ENCODE results near the gene ZNF217.
"Not testable (repeated sequence)": the region's sequence is repeated elsewhere in the genome, so short reads cannot be mapped to it uniquely, and the experiment has no call there.

ZNF217 gene

GRCh38 chr20:53592454-53592991 is 1.1 kb downstream of the ZNF217 start:
- H3K9ac ChIP-seq (ENCODE audit: low read length) = peak overlapping the region; percentile 90
- H3K4me1 ChIP-seq (ENCODE audit: control insufficient read depth, insufficient read depth, low read length); H3K27me3 ChIP-seq (ENCODE audit: control insufficient read depth, insufficient read depth, low read length); H3K9me3 ChIP-seq (ENCODE audit: control insufficient read depth, low read length); H3K36me3 ChIP-seq (ENCODE audit: control insufficient read depth, insufficient read depth, low read length): not testable (repeated sequence)
- peak overlapping the region; percentile 41 for H3K4me3 ChIP-seq (ENCODE audit: low read length)

- Histone ChIP-seq H3K9ac (ENCODE audit: low read length) (peak overlapping the region; percentile 90), H3K4me3 (ENCODE audit: low read length) (peak overlapping the region; percentile 41)
- not testable (repeated sequence) for H3K4me1 ChIP-seq (ENCODE audit: control insufficient read depth, insufficient read depth, low read length); H3K27me3 ChIP-seq (ENCODE audit: control insufficient read depth, insufficient read depth, low read length); H3K36me3 ChIP-seq (ENCODE audit: control insufficient read depth, insufficient read depth, low read length); H3K9me3 ChIP-seq (ENCODE audit: control insufficient read depth, low read length)
These were observed 1.6 kb downstream of the ZNF217 start for GRCh38 chr20:53591941-53592441.

- H3K4me3 ChIP-seq (ENCODE audit: low read length); H3K36me3 ChIP-seq (ENCODE audit: control insufficient read depth, insufficient read depth, low read length); H3K4me1 ChIP-seq (ENCODE audit: control insufficient read depth, insufficient read depth, low read length); H3K27me3 ChIP-seq (ENCODE audit: control insufficient read depth, insufficient read depth, low read length); H3K9me3 ChIP-seq (ENCODE audit: control insufficient read depth, low read length): not testable (repeated sequence)
- peak overlapping the region; percentile 90 for H3K9ac ChIP-seq (ENCODE audit: low read length)
These were observed 2.4 kb downstream of the ZNF217 start for GRCh38 chr20:53591206-53591741.

GRCh38 chr20:53590608-53591007 is 3.0 kb downstream of the ZNF217 start:
- H3K9ac ChIP-seq (ENCODE audit: low read length) = peak overlapping the region; percentile 90
- not testable (repeated sequence) for H3K4me1 ChIP-seq (ENCODE audit: control insufficient read depth, insufficient read depth, low read length); H3K9me3 ChIP-seq (ENCODE audit: control insufficient read depth, low read length); H3K36me3 ChIP-seq (ENCODE audit: control insufficient read depth, insufficient read depth, low read length); H3K27me3 ChIP-seq (ENCODE audit: control insufficient read depth, insufficient read depth, low read length); H3K4me3 ChIP-seq (ENCODE audit: low read length)

- H3K9ac ChIP-seq (ENCODE audit: low read length) = peak overlapping the region; percentile 90
- H3K9me3 ChIP-seq (ENCODE audit: control insufficient read depth, low read length); H3K36me3 ChIP-seq (ENCODE audit: control insufficient read depth, insufficient read depth, low read length); H3K4me3 ChIP-seq (ENCODE audit: low read length); H3K27me3 ChIP-seq (ENCODE audit: control insufficient read depth, insufficient read depth, low read length): not testable (repeated sequence)
- peaks cover 11% of the 10 kb centered on the region for H3K4me1 ChIP-seq (ENCODE audit: control insufficient read depth, insufficient read depth, low read length)
These were observed 3.5 kb downstream of the ZNF217 start for GRCh38 chr20:53590122-53590521.

GRCh38 chr20:53589321-53590065 is 4.1 kb downstream of the ZNF217 start:
- H3K4me1 ChIP-seq (ENCODE audit: control insufficient read depth, insufficient read depth, low read length) = peaks cover 13% of the 10 kb centered on the region
- H3K9ac ChIP-seq (ENCODE audit: low read length) = peak overlapping the region; percentile 90
- not testable (repeated sequence) for H3K36me3 ChIP-seq (ENCODE audit: control insufficient read depth, insufficient read depth, low read length); H3K4me3 ChIP-seq (ENCODE audit: low read length); H3K27me3 ChIP-seq (ENCODE audit: control insufficient read depth, insufficient read depth, low read length); H3K9me3 ChIP-seq (ENCODE audit: control insufficient read depth, low read length)

GRCh38 chr20:53587157-53587703 is 6.4 kb downstream of the ZNF217 start:
- not testable (repeated sequence) for H3K4me3 ChIP-seq (ENCODE audit: low read length); H3K27me3 ChIP-seq (ENCODE audit: control insufficient read depth, insufficient read depth, low read length); H3K9ac ChIP-seq (ENCODE audit: low read length); H3K9me3 ChIP-seq (ENCODE audit: control insufficient read depth, low read length); H3K36me3 ChIP-seq (ENCODE audit: control insufficient read depth, insufficient read depth, low read length)
- peaks cover 24% of the 10 kb centered on the region for H3K4me1 ChIP-seq (ENCODE audit: control insufficient read depth, insufficient read depth, low read length)

- Histone ChIP-seq H3K4me1 (ENCODE audit: control insufficient read depth, insufficient read depth, low read length) (peaks cover 28% of the 10 kb centered on the region), H3K9me3 (ENCODE audit: control insufficient read depth, low read length) (no peaks in the 10 kb centered on the region), H3K27me3 (ENCODE audit: control insufficient read depth, insufficient read depth, low read length) (no peaks in the 10 kb centered on the region), H3K4me3 (ENCODE audit: low read length) (no peak overlapping the region), H3K36me3 (ENCODE audit: control insufficient read depth, insufficient read depth, low read length) (peaks cover 8% of the 10 kb centered on the region), H3K9ac (ENCODE audit: low read length) (no peak overlapping the region)
These were observed 7.0 kb downstream of the ZNF217 start for GRCh38 chr20:53586640-53587039.

GRCh38 chr20:53585910-53586309 is 7.7 kb downstream of the ZNF217 start:
- not testable (repeated sequence) for H3K27me3 ChIP-seq (ENCODE audit: control insufficient read depth, insufficient read depth, low read length); H3K4me3 ChIP-seq (ENCODE audit: low read length); H3K9me3 ChIP-seq (ENCODE audit: control insufficient read depth, low read length); H3K9ac ChIP-seq (ENCODE audit: low read length)
- Histone ChIP-seq H3K4me1 (ENCODE audit: control insufficient read depth, insufficient read depth, low read length) (peaks cover 34% of the 10 kb centered on the region), H3K36me3 (ENCODE audit: control insufficient read depth, insufficient read depth, low read length) (peaks cover 13% of the 10 kb centered on the region)

GRCh38 chr20:53585004-53585569 is 8.6 kb downstream of the ZNF217 start:
- not testable (repeated sequence) for H3K9ac ChIP-seq (ENCODE audit: low read length); H3K4me3 ChIP-seq (ENCODE audit: low read length); H3K9me3 ChIP-seq (ENCODE audit: control insufficient read depth, low read length); H3K27me3 ChIP-seq (ENCODE audit: control insufficient read depth, insufficient read depth, low read length)
- peaks cover 42% of the 10 kb centered on the region for H3K4me1 ChIP-seq (ENCODE audit: control insufficient read depth, insufficient read depth, low read length)
- H3K36me3 ChIP-seq (ENCODE audit: control insufficient read depth, insufficient read depth, low read length) = peaks cover 13% of the 10 kb centered on the region

GRCh38 chr20:53584550-53584913 is 9.1 kb downstream of the ZNF217 start:
- H3K27me3 ChIP-seq (ENCODE audit: control insufficient read depth, insufficient read depth, low read length); H3K9ac ChIP-seq (ENCODE audit: low read length); H3K4me3 ChIP-seq (ENCODE audit: low read length); H3K9me3 ChIP-seq (ENCODE audit: control insufficient read depth, low read length): not testable (repeated sequence)
- H3K36me3 ChIP-seq (ENCODE audit: control insufficient read depth, insufficient read depth, low read length) = peaks cover 13% of the 10 kb centered on the region
- peaks cover 42% of the 10 kb centered on the region for H3K4me1 ChIP-seq (ENCODE audit: control insufficient read depth, insufficient read depth, low read length)

Data from mucosa of stomach (tissue), 1 donor.